GM19372 (cell line): ENCODE measurements around the gene SPANXN5.
"Not testable (repeated sequence)": the region's sequence is repeated elsewhere in the genome, so short reads cannot be mapped to it uniquely, and the experiment has no call there.

ENCODE experiments used
- ATAC-seq: cut with Tn5 transposase; IDR thresholded peaks from one replicate; pipeline ENCODE4 v1.9.1; 2021; ENCODE audit warnings: mild to moderate bottlenecking, low read depth, moderate library complexity; ENCODE audit not compliant: unreplicated experiment

SPANXN5 gene

GRCh38 chrX:52797327-52797726, at the start of gene SPANXN5:
Gene SPANXN5 (minus strand): TSS chrX:52797427. CDS start chrX:52797348, 79 bp downstream.
- not testable (repeated sequence) for ATAC-seq

GRCh38 chrX:52843619-52844018, 46.4 kb upstream of the SPANXN5 start:
- not testable (repeated sequence) for ATAC-seq

- ATAC-seq, result no peak
Measured at GRCh38 chrX:52839137-52839536, 41.9 kb upstream of the SPANXN5 start.

- ATAC-seq, result no peak
Measured at GRCh38 chrX:52830551-52830950, 33.3 kb upstream of the SPANXN5 start.

GRCh38 chrX:52824608-52825007, 27.4 kb upstream of the SPANXN5 start:
- no peak for ATAC-seq

- ATAC-seq, result no peak
Measured at GRCh38 chrX:52821079-52821760, 24.0 kb upstream of the SPANXN5 start.

GRCh38 chrX:52819788-52820187, 22.6 kb upstream of the SPANXN5 start:
- no peak for ATAC-seq

- ATAC-seq, result no peak
Measured at GRCh38 chrX:52811065-52811625, 13.9 kb upstream of the SPANXN5 start, which contains the start of gene XAGE5. Gene XAGE5 (plus strand): TSS chrX:52811287. CDS start chrX:52812567, 1,280 bp downstream.

- ATAC-seq, result not testable (repeated sequence)
Measured at GRCh38 chrX:52804876-52805275, 7.6 kb upstream of the SPANXN5 start.

GRCh38 chrX:52773504-52773903, 23.7 kb downstream of the SPANXN5 start:
- ATAC-seq, result not testable (repeated sequence)

GRCh38 chrX:52765983-52766382, 31.2 kb downstream of the SPANXN5 start:
- not testable (repeated sequence) for ATAC-seq

GRCh38 chrX:52750952-52751351, 46.3 kb downstream of the SPANXN5 start, which contains the start of gene SSX2B:
Gene SSX2B (plus strand): TSS chrX:52751252. CDS start chrX:52752681, 1,429 bp downstream.
- not testable (repeated sequence) for ATAC-seq
